Duodenal mucosa (tissue), 2 donors: ENCODE data around the gene WDR20.
"Not testable (repeated sequence)": the region's sequence is repeated elsewhere in the genome, so short reads cannot be mapped to it uniquely, and the experiment has no call there.

Source experiments
- H3K27ac ChIP-seq: one replicate; pipeline ENCODE4 v1.7.0; 2013; ENCODE audit warnings: low read depth, low read length
- H3K27me3 ChIP-seq, 2 donors: one replicate each; pipeline ENCODE4 v1.7.0; 2013; ENCODE audit warnings: low read length in 2 of 2, control low read depth in 1 of 2; ENCODE audit not compliant: insufficient read depth in 2 of 2, control insufficient read depth in 1 of 2
- H3K36me3 ChIP-seq, 2 donors: one replicate each; pipeline ENCODE4 v1.7.0; 2013; ENCODE audit warnings: low read length in 2 of 2, control low read depth in 1 of 2; ENCODE audit not compliant: insufficient read depth in 2 of 2, control insufficient read depth in 1 of 2
- H3K4me1 ChIP-seq, 2 donors: one replicate each; pipeline ENCODE4 v1.7.0; 2013; ENCODE audit warnings: low read length in 2 of 2, control low read depth in 1 of 2; ENCODE audit not compliant: insufficient read depth in 2 of 2, control insufficient read depth in 1 of 2
- H3K4me3 ChIP-seq, 2 donors: one replicate each; pipeline ENCODE4 v1.7.0; 2013; ENCODE audit warnings: low read length in 2 of 2, low read depth in 1 of 2
- H3K9ac ChIP-seq, 2 donors: one replicate each; pipeline ENCODE4 v1.7.0; 2013; ENCODE audit warnings: low read length in 2 of 2, low read depth in 1 of 2
- H3K9me3 ChIP-seq, 2 donors: one replicate each; pipeline ENCODE4 v1.7.0; 2013; ENCODE audit warnings: low read length in 2 of 2, control low read depth in 1 of 2; ENCODE audit not compliant: control insufficient read depth in 1 of 2

The WDR20 gene

DNA sequence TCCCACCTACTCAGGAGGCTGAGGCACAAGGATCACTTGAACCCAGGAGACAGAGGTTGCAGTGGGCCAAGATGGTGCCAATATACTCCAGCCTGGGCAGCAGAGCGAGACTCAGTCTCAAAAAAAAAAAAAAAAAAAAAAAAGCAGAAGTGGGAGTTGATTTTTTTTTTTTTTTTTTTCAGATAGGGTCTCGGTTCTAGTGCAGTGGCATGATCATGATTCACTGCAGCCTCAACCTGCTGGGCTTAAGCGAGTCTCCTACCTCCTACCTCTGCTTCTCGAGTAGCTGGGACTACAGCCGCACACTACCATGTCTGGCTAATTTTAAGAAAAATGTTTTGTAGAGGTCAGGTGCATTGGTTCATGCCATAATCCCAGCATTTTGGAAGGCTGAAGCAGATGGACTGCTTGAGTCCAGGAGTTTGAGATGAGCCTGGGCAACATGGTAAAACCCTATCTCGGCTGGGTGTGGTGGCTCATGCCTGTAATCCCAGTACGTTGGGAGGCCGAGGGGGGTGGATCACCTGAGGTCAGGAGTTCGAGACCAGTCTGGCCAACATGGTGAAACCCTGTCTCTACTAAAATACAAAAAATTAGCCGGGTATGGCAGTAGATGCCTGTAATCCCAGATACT is 36.5 kb upstream of the WDR20 start:
- no peak overlapping the region for H3K27ac ChIP-seq
- H3K4me3 ChIP-seq: no peak overlapping the region
- no peaks in the 10 kb centered on the region for H3K4me1 ChIP-seq
- no peaks in the 10 kb centered on the region for H3K27me3 ChIP-seq
- H3K9ac ChIP-seq: no peak overlapping the region
- H3K9me3 ChIP-seq: no peaks in the 10 kb centered on the region
- no peaks in the 10 kb centered on the region for H3K36me3 ChIP-seq

DNA sequence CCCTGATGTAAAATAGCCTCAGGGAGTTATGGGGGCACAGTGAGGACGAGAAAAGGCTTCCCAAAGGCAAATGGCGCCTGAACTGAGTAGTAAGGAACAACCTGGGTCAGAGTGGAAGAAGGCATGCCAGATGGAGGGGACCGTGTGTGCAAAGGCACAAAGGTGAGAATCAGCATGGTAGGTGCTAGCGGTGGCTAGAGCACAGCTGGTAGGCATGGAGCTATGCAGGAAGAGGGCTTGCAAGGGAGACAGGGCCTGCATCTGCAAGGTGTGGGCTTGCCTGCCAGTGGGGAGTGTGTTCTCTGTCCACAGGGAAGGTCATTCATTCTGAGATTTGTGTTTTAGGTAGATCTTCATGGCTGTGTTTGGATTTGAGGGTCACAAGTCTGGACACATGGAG is 34.3 kb upstream of the WDR20 start:
- no peak overlapping the region for H3K9ac ChIP-seq
- H3K4me3 ChIP-seq: no peak overlapping the region
- H3K36me3 ChIP-seq: no peaks in the 10 kb centered on the region
- no peaks in the 10 kb centered on the region for H3K27me3 ChIP-seq
- no peaks in the 10 kb centered on the region for H3K4me1 ChIP-seq
- H3K27ac ChIP-seq: no peak overlapping the region
- no peaks in the 10 kb centered on the region for H3K9me3 ChIP-seq

DNA sequence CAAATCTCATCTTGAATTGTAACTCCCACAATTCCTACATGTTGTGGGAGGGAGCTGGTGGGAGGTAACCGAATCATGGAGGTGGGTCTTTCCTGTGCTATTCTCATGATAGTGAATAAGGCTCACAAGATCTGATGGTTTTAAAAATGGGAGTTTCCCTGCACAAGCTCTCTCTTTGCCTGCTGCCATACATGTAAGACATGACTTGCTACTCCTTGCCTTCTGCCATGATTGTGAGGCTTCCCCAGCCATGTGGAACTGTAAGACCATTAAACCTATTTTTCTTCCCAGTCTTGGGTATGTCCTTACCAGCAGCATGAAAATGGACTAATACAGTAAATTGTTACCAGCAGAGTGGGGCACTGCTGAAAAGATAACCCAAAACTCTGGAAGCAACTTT is 30.4 kb upstream of the WDR20 start:
- not testable (repeated sequence) for H3K27ac ChIP-seq, H3K9me3 ChIP-seq, H3K9ac ChIP-seq, H3K4me3 ChIP-seq, H3K36me3 ChIP-seq, H3K4me1 ChIP-seq, H3K27me3 ChIP-seq

DNA sequence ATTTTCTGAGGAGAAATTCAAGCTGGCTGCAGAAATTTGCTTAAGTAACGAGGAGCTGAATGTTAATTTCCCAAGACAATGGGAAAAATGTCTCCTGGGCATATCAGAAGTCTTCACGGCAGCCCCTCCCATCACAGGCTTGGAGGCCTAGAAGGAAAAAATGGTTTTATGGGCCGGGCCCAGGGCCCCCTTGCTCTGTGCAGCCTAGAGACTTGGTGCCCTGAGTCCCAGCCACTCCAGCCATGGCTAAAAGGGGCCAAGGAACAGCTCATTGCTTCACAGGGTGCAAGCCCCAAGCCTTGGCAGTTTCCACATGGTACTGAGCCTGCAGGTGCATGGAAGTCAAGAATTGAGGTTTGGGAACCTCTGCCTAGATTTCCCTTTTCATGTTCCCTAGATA is 28.6 kb upstream of the WDR20 start:
- Histone ChIP-seq H3K27me3 (no peaks in the 10 kb centered on the region), H3K9me3 (peaks cover 0 to 2% of the 10 kb centered on the region in 2 donors), H3K27ac (no peak overlapping the region), H3K4me1 (no peaks in the 10 kb centered on the region), H3K9ac (no peak overlapping the region), H3K36me3 (no peaks in the 10 kb centered on the region), H3K4me3 (no peak overlapping the region)

DNA sequence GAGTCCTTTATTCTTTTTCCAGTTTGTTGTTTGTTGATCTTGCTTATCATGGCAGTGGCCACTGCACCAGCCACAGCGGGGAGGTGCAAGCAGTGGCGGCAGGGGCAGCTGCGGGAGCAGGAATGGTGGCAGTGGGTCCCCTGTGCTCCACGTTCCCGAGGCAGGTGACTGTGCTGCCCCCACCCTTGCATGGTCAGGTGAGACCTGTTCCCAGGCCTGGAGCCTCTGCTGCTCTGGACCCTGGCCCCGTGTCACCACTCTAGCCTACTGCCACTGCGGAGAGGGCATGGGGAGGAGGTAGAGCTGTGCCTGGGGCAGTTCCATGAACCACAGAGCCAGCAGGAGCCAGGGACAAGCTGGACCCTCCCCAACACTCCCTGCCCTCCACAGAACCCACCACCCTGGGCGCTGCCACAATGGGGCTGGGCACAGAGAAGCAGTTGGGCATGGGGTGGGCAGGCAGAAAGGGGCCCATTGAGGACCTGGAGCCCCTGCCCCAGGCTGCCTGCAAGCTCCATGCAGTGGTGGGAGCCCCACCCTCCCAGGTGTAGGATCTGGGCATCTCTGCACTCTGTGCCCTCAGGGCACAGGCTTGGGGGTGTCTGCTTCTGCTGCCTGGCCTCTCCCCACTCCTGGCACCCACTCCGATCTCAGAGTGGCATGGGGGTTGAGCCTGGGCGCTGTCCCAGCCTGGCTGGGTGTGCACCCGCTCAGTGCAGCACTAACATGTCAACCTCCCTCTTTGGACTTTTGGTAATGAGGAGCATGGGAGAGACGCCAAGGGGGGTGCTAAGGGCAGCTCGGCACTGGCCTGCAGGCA is 23.1 kb upstream of the WDR20 start:
- no peak overlapping the region for H3K4me3 ChIP-seq
- no peaks in the 10 kb centered on the region for H3K36me3 ChIP-seq
- H3K27me3 ChIP-seq: no peaks in the 10 kb centered on the region
- no peak overlapping the region for H3K9ac ChIP-seq
- H3K9me3 ChIP-seq: no peaks in the 10 kb centered on the region
- no peak overlapping the region for H3K27ac ChIP-seq
- no peaks in the 10 kb centered on the region for H3K4me1 ChIP-seq

DNA sequence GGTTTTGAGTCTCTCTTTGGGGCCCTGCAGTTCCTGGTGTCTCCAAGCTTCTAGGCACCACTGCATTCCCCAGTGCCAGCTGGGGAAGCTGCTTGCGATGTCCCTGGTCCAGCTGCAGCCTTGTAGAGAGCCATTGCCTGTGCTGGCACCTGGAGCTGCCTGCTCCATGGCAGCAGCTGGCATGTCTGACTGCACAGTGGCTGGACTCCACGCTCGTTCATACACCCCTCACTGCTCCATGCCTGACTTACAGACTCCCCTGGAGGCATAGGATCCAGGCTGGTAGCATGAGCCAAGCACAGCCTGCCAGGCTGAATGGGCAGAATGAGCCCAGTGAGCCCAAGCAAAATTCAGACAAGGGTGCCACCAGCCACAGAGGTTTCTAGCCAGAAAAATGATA is 21.8 kb upstream of the WDR20 start:
- no peaks in the 10 kb centered on the region for H3K4me1 ChIP-seq
- no peak overlapping the region for H3K9ac ChIP-seq
- H3K27me3 ChIP-seq: no peaks in the 10 kb centered on the region
- H3K27ac ChIP-seq: no peak overlapping the region
- H3K36me3 ChIP-seq: no peaks in the 10 kb centered on the region
- H3K9me3 ChIP-seq: no peaks in the 10 kb centered on the region
- H3K4me3 ChIP-seq: no peak overlapping the region

DNA sequence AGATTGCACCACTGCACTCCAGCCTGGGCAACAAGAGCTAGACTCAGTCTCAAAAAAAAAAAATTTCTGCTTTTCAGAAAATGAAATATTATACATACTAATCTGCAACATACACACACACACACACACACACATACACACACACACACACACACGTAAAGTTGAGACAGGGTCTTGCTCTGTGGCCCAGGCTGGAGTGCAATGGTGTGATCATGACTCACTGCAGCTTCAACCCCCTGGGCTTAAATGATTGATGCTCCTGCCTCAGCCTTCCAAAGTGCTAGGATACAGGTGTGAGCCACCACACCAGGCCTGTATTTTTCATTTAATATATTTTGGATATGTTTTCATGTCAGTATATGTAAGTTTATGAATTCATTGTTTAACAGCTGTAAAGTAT is 18.8 kb upstream of the WDR20 start:
- Histone ChIP-seq H3K27ac (no peak overlapping the region), H3K9ac (no peak overlapping the region), H3K9me3 (no peaks in the 10 kb centered on the region), H3K4me1 (peaks cover under 1 to 8% of the 10 kb centered on the region in 2 donors), H3K4me3 (no peak overlapping the region), H3K36me3 (no peaks in the 10 kb centered on the region), H3K27me3 (no peaks in the 10 kb centered on the region)

DNA sequence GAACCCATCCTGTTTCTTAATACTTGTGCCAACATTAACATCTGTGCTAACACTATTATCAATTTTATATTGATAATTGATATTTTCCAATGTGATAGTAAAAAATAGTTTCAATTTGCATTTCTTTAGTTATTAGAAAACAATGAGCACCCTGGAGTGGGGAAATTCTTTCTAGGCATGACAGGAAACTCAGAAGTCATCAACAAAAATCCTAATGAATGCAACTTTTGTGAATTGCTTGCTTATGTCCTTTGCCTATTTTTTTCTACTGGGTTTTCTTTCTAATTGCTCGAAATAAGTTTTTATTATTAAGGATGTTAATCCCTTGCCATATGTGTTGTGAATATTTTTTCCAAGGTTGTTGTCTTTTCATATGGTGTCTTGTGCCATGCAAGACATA is 18.1 kb upstream of the WDR20 start:
- no peak overlapping the region for H3K4me3 ChIP-seq
- H3K27ac ChIP-seq: no peak overlapping the region

DNA sequence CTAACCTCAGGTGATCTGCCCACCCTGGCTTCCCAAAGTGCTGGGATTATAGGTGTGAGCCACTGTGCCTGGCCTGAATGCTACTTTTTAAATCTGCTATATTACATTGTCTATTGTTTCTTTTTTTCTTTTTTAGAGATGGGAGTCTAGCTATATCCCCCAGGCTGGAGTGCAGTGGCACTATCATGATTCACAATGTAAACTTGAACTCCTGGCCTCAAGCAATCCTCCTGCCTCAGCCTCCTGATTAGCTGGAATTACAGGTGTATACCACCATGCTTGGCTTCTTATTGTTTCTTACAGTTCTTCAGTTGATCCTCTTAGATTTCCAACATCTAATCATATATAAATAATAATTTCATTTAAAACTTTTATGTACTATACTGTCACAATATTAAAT is 15.3 kb upstream of the WDR20 start:
- Histone ChIP-seq H3K4me1 (peaks cover 8 to 14% of the 10 kb centered on the region in 2 donors), H3K9ac (no peak overlapping the region), H3K27ac (no peak overlapping the region), H3K27me3 (no peaks in the 10 kb centered on the region), H3K4me3 (no peak overlapping the region), H3K36me3 (no peaks in the 10 kb centered on the region), H3K9me3 (no peaks in the 10 kb centered on the region)

More for the DNA sequence above, 18.1 kb upstream of the WDR20 start:
- Histone ChIP-seq H3K9me3 (no peaks in the 10 kb centered on the region), H3K27me3 (no peaks in the 10 kb centered on the region), H3K4me1 (peaks cover 8 to 14% of the 10 kb centered on the region in 2 donors), H3K36me3 (no peaks in the 10 kb centered on the region), H3K9ac (no peak overlapping the region)

DNA sequence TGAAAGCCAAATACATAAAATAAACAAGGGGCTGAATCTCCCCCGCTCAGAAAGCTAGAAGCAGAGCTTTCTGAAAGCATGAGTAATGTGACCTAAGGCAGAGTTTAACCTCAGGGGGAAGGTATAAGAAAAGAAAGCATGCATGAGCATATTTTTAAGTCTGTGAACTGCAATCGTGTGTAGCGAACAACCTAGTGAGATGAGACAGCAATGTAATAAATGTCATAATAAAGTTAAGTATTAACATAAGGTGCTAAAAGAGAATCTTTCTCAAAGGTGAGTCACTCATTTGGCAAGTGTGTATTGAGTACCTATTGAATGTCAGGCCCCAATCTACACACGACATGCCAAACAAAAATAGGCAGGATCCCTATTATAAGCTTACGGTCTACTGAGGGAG is 14.2 kb upstream of the WDR20 start:
- H3K4me3 ChIP-seq: no peak overlapping the region
- H3K4me1 ChIP-seq: peaks cover 8 to 14% of the 10 kb centered on the region in 2 donors
- H3K27me3 ChIP-seq: no peaks in the 10 kb centered on the region
- no peak overlapping the region for H3K9ac ChIP-seq
- H3K27ac ChIP-seq: no peak overlapping the region
- H3K9me3 ChIP-seq: no peaks in the 10 kb centered on the region
- no peaks in the 10 kb centered on the region for H3K36me3 ChIP-seq
